ENCODE data around the gene MGAT5. TPM values are rescaled to one million over a fixed set of nuclear protein-coding genes. Genes with fewer than 3 reads are reported as not detected.
A peak's percentile ranks its signal among the peaks of the same experiment; 100 is the strongest.

The MGAT5 gene
- total and polyA plus RNA-seq, 2 donors from 2014 or later = 14.3 to 40.9 TPM

DNA sequence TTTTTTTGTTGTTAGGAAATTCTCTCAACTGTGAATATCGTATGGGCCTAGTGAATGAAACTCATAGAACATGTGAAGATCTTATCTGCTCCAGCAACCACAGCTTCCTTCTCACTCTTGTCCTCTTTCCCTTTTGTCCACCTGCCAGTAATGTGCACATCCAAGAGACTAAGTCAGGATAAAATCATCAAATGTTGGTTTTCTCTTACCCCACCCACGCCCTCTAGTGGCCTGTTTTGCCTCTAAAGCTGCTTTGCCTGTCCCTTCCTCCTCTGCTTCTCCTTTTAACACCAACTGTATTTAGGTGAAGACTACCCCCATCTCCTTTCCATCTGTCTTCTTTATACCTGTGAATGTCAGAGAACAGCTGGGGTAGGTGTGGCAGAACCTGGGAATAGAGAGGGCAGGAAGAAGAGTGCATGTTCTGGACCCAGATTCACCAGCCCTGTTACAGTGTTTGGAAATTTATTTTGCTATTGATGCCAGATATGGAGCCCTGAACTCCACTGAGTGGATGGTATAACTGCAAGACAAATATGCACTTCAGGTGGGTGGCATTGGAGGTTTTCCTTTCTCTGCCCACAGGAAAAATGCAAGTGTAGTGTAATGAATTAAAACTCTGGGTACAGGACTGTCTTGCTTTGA is 8.4 kb upstream of the MGAT5 start:
- FAIRE-seq = no peak
- H3K9ac ChIP-seq (ENCODE audit: low read length in 3 of 3) = no peak overlapping the region
- intact Hi-C loops (cut with DNase I) = loop anchor here (10.0 kb wide), 1 partner anchor 121 kb away; no protein-coding TSS in a partner anchor
- peaks cover 0 to 4% (median 4%) of the 10 kb centered on the region in 3 donors for H3K4me1 ChIP-seq (ENCODE audit: control insufficient read depth in 2 of 3, insufficient read depth in 2 of 3, low read depth in 1 of 3, low read length in 3 of 3)
- TF ChIP-seq, protein P1, sequence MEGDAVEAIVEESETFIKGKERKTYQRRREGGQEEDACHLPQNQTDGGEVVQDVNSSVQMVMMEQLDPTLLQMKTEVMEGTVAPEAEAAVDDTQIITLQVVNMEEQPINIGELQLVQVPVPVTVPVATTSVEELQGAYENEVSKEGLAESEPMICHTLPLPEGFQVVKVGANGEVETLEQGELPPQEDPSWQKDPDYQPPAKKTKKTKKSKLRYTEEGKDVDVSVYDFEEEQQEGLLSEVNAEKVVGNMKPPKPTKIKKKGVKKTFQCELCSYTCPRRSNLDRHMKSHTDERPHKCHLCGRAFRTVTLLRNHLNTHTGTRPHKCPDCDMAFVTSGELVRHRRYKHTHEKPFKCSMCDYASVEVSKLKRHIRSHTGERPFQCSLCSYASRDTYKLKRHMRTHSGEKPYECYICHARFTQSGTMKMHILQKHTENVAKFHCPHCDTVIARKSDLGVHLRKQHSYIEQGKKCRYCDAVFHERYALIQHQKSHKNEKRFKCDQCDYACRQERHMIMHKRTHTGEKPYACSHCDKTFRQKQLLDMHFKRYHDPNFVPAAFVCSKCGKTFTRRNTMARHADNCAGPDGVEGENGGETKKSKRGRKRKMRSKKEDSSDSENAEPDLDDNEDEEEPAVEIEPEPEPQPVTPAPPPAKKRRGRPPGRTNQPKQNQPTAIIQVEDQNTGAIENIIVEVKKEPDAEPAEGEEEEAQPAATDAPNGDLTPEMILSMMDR (IDR thresholded peaks at IDR 0.05; ENCODE audit: borderline replicate concordance, extremely low read depth, insufficient read depth) = peak; percentile 68
- H3K27ac ChIP-seq (ENCODE audit: low read depth in 2 of 2, low read length in 2 of 2) = no peak overlapping the region
- no peak overlapping the region for H3K4me3 ChIP-seq (ENCODE audit: low read length in 3 of 3)
- DNase-seq = peak in 4 of 5 donors; percentile 71 to 83 (median 74)
- no peaks in the 10 kb centered on the region for H3K36me3 ChIP-seq (ENCODE audit: control insufficient read depth in 2 of 3, insufficient read depth in 3 of 3, low read length in 3 of 3)
- H3K27me3 ChIP-seq (ENCODE audit: control insufficient read depth, insufficient read depth, low read length) = no peaks in the 10 kb centered on the region
- H3K9me3 ChIP-seq (ENCODE audit: control insufficient read depth in 2 of 3, insufficient read depth in 1 of 3, low read length in 3 of 3) = no peaks in the 10 kb centered on the region

DNA sequence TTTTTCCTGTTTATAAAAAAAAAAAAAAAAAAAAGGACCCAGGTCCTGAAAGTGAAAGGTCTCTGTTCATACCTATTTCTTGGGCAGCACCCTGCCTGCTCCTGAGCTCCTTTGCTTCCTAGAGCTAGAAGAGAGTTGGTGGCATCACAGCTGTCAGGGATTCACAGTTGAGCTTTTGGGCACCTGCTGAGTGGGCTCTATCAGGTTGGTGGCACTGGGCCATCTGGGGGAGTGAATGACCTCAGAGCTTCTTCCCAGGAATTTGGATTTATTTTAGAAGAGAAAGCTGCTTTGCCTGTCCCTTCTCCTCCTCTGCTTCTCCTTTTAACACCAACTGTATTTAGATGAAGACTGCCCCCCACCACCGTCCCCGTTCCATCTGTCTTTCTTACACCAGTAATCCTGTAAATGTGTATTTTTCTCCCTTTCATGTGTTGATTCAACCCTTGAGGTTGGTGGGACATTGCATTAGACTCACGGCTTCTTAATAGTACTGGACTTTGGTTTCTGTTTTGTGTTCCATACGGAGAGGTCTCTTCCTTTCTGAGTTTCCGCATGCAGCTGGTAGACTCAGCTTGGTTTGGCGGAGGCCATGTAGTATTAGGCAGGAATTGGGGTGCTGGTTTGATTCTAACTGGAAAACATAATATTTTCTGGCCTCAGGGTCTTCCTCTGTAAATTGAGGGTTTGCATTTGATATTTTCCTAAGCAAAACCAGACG is 7.6 kb upstream of the MGAT5 start:
- Histone ChIP-seq H3K9me3 (ENCODE audit: control insufficient read depth in 2 of 3, insufficient read depth in 1 of 3, low read length in 3 of 3) (no peaks in the 10 kb centered on the region), H3K36me3 (ENCODE audit: control insufficient read depth in 2 of 3, insufficient read depth in 3 of 3, low read length in 3 of 3) (no peaks in the 10 kb centered on the region), H3K4me3 (ENCODE audit: low read length in 3 of 3) (no peak overlapping the region), H3K4me1 (ENCODE audit: control insufficient read depth in 2 of 3, insufficient read depth in 2 of 3, low read depth in 1 of 3, low read length in 3 of 3) (peaks cover 0 to 4% (median 4%) of the 10 kb centered on the region in 3 donors), H3K9ac (ENCODE audit: low read length in 3 of 3) (no peak overlapping the region), H3K27me3 (ENCODE audit: control insufficient read depth, insufficient read depth, low read length) (no peaks in the 10 kb centered on the region), H3K27ac (ENCODE audit: low read depth in 2 of 2, low read length in 2 of 2) (no peak overlapping the region)
- DNase-seq = no peak
- intact Hi-C loops (cut with DNase I) = loop anchor here (10.0 kb wide), 1 partner anchor 122 kb away; no protein-coding TSS in a partner anchor
- TF ChIP-seq, protein P1 (IDR thresholded peaks at IDR 0.05; ENCODE audit: borderline replicate concordance, extremely low read depth, insufficient read depth) = no peak
- FAIRE-seq = no peak

DNA sequence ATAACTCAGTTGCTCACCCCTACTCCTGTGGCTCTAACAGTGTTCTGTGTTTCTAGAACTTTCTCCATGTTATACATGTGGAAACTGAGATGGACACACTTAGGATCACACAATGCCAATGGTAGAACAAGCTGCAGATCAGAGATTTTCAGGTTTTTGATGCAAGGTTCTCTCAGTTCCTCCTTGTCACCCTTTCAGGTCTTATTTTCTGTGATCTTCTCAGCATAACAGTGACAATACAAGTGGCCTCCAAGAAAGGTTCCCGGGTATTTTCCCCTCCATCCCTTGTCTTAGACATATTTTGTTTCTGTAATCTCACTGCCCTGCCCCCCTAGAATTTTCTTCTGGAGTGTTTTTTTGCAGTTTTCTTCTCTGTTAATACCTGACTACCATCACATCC is 6.2 kb upstream of the MGAT5 start:
- H3K36me3 ChIP-seq (ENCODE audit: control insufficient read depth in 2 of 3, insufficient read depth in 3 of 3, low read length in 3 of 3) = no peaks in the 10 kb centered on the region
- no peak overlapping the region for H3K27ac ChIP-seq (ENCODE audit: low read depth in 2 of 2, low read length in 2 of 2)
- peaks cover 0 to 4% (median 4%) of the 10 kb centered on the region in 3 donors for H3K4me1 ChIP-seq (ENCODE audit: control insufficient read depth in 2 of 3, insufficient read depth in 2 of 3, low read depth in 1 of 3, low read length in 3 of 3)
- FAIRE-seq (no peak), DNase-seq (no peak)
- TF ChIP-seq, protein P1 (IDR thresholded peaks at IDR 0.05; ENCODE audit: borderline replicate concordance, extremely low read depth, insufficient read depth) = no peak
- no peak overlapping the region for H3K9ac ChIP-seq (ENCODE audit: low read length in 3 of 3)
- H3K9me3 ChIP-seq (ENCODE audit: control insufficient read depth in 2 of 3, insufficient read depth in 1 of 3, low read length in 3 of 3) = no peaks in the 10 kb centered on the region
- no peaks in the 10 kb centered on the region for H3K27me3 ChIP-seq (ENCODE audit: control insufficient read depth, insufficient read depth, low read length)
- no peak overlapping the region for H3K4me3 ChIP-seq (ENCODE audit: low read length in 3 of 3)
- intact Hi-C loops (cut with DNase I) = loop anchor here (10.0 kb wide), 1 partner anchor 123 kb away; no protein-coding TSS in a partner anchor
